Measurements from ENCODE around the gene CALHM4. TPM values are rescaled to one million over a fixed set of nuclear protein-coding genes. Genes with fewer than 3 reads are reported as not detected.
A peak's percentile ranks its signal among the peaks of the same experiment; 100 is the strongest.

CALHM4 gene
- total and polyA plus RNA-seq, 2 experiments from 2014 or later, result not detected

- Histone ChIP-seq H3K4me3 (no peak overlapping the region), H4K20me1 (ENCODE audit: insufficient read depth) (no peaks in the 10 kb centered on the region), H3K27me3 (replicated peaks; ENCODE audit: insufficient read depth) (no peaks in the 10 kb centered on the region), H3K4me2 (ENCODE audit: unreplicated experiment) (peak overlapping the region; percentile 21), H3K36me3 (ENCODE audit: low read depth) (no peaks in the 10 kb centered on the region), H3K9me3 (ENCODE audit: low read depth) (no peaks in the 10 kb centered on the region), H3K27ac (no peak overlapping the region), H3K9me2 (ENCODE audit: insufficient read depth) (no peaks in the 10 kb centered on the region), H3F3A (ENCODE audit: insufficient read depth) (peaks cover 8% of the 10 kb centered on the region; the same call in 1 of the 2 replicates), H3K9ac (no peak overlapping the region), H3K4me1 (ENCODE audit: insufficient read depth) (peaks cover 36% of the 10 kb centered on the region), H3K79me2 (ENCODE audit: insufficient read depth) (no peaks in the 10 kb centered on the region), H2AFZ (no peak overlapping the region)
- in situ Hi-C loops (cut with MboI), result no loop called here
- peak; percentile 45 for DNase-seq
- TF ChIP-seq EZH2phosphoT487 (IDR thresholded peaks at IDR 0.05; ENCODE audit: insufficient read depth, low read depth) (no peak), EZH2 (IDR thresholded peaks at IDR 0.05; ENCODE audit: insufficient read depth, poor library complexity, severe bottlenecking) (no peak)
Measured at GRCh38 chr6:116542426-116542825, 11.1 kb upstream of the CALHM4 start.

- no peak overlapping the region for H3K27ac ChIP-seq
- no peak overlapping the region for H3K4me2 ChIP-seq (ENCODE audit: unreplicated experiment)
- TF ChIP-seq EZH2 (IDR thresholded peaks at IDR 0.05; ENCODE audit: insufficient read depth, poor library complexity, severe bottlenecking), result no peak
- no peak for TF ChIP-seq EZH2phosphoT487 (IDR thresholded peaks at IDR 0.05; ENCODE audit: insufficient read depth, low read depth)
- no peaks in the 10 kb centered on the region for H3K36me3 ChIP-seq (ENCODE audit: low read depth)
- no peaks in the 10 kb centered on the region for H3K27me3 ChIP-seq (replicated peaks; ENCODE audit: insufficient read depth)
- no peak overlapping the region; the same call in 1 of the 2 replicates for H2AFZ ChIP-seq
- no peak overlapping the region for H3K9ac ChIP-seq
- no peaks in the 10 kb centered on the region for H4K20me1 ChIP-seq (ENCODE audit: insufficient read depth)
- H3K4me3 ChIP-seq, result no peak overlapping the region
- no peaks in the 10 kb centered on the region for H3K79me2 ChIP-seq (ENCODE audit: insufficient read depth)
- DNase-seq, result no peak
- H3K9me2 ChIP-seq (ENCODE audit: insufficient read depth), result no peaks in the 10 kb centered on the region
- in situ Hi-C loops (cut with MboI), result no loop called here
- peaks cover 8% of the 10 kb centered on the region; the same call in 1 of the 2 replicates for H3F3A ChIP-seq (ENCODE audit: insufficient read depth)
- peaks cover 36% of the 10 kb centered on the region for H3K4me1 ChIP-seq (ENCODE audit: insufficient read depth)
- H3K9me3 ChIP-seq (ENCODE audit: low read depth), result no peaks in the 10 kb centered on the region
Measured at GRCh38 chr6:116543149-116543548, 10.4 kb upstream of the CALHM4 start.

- in situ Hi-C loops (cut with MboI), result no loop called here
- no peaks in the 10 kb centered on the region for H4K20me1 ChIP-seq (ENCODE audit: insufficient read depth)
- H3K4me2 ChIP-seq (ENCODE audit: unreplicated experiment), result peak within 1 kb of the TSS; percentile 80
- H3K9me3 ChIP-seq (ENCODE audit: low read depth), result no peaks in the 10 kb centered on the region
- no peak for TF ChIP-seq EZH2 (IDR thresholded peaks at IDR 0.05; ENCODE audit: insufficient read depth, poor library complexity, severe bottlenecking)
- TF ChIP-seq EZH2phosphoT487 (IDR thresholded peaks at IDR 0.05; ENCODE audit: insufficient read depth, low read depth), result no peak
- DNase-seq, result no peak
- peaks cover 36% of the 10 kb centered on the region for H3K4me1 ChIP-seq (ENCODE audit: insufficient read depth)
- no peaks in the 10 kb centered on the region for H3K79me2 ChIP-seq (ENCODE audit: insufficient read depth)
- no peaks in the 10 kb centered on the region for H3K27me3 ChIP-seq (replicated peaks; ENCODE audit: insufficient read depth)
- no peak within 1 kb of the TSS for H3K27ac ChIP-seq
- peak within 1 kb of the TSS; percentile 79 for H2AFZ ChIP-seq
- H3K36me3 ChIP-seq (ENCODE audit: low read depth), result no peaks in the 10 kb centered on the region
- 13 to 14% methylated on average over 4 of the region's 4 CpGs for WGBS, 2 experiments (ENCODE audit: low coverage in 1 of 2, low lambda C conversion rate in 2 of 2, missing lambda C conversion rate in 2 of 2)
- peak within 1 kb of the TSS; percentile 46 for H3K4me3 ChIP-seq
- peak within 1 kb of the TSS; percentile 33; the same call in 1 of the 2 replicates for H3K9ac ChIP-seq
- no peaks in the 10 kb centered on the region for H3K9me2 ChIP-seq (ENCODE audit: insufficient read depth)
- peaks cover 8% of the 10 kb centered on the region; the same call in 1 of the 2 replicates for H3F3A ChIP-seq (ENCODE audit: insufficient read depth)
Measured at GRCh38 chr6:116545651-116546050, 7.9 kb upstream of the CALHM4 start, which contains the start of gene TRAPPC3L. Gene TRAPPC3L, minus strand, starts transcription at chr6:116545684. Its CDS starts 170 bp downstream, at chr6:116545514.

GRCh38 chr6:116547358-116547757 is 6.2 kb upstream of the CALHM4 start:
- Histone ChIP-seq H3K4me1 (ENCODE audit: insufficient read depth) (peaks cover 28% of the 10 kb centered on the region), H3K36me3 (ENCODE audit: low read depth) (no peaks in the 10 kb centered on the region), H2AFZ (no peak overlapping the region), H3K9me3 (ENCODE audit: low read depth) (no peaks in the 10 kb centered on the region), H3K9ac (no peak overlapping the region), H3K4me2 (ENCODE audit: unreplicated experiment) (no peak overlapping the region), H3K79me2 (ENCODE audit: insufficient read depth) (no peaks in the 10 kb centered on the region), H3K27ac (no peak overlapping the region), H3K4me3 (no peak overlapping the region), H3K27me3 (replicated peaks; ENCODE audit: insufficient read depth) (no peaks in the 10 kb centered on the region), H3K9me2 (ENCODE audit: insufficient read depth) (no peaks in the 10 kb centered on the region), H3F3A (ENCODE audit: insufficient read depth) (peaks cover 8% of the 10 kb centered on the region; the same call in 1 of the 2 replicates), H4K20me1 (ENCODE audit: insufficient read depth) (no peaks in the 10 kb centered on the region)
- in situ Hi-C loops (cut with MboI), result no loop called here
- DNase-seq, result no peak
- WGBS, 2 experiments (ENCODE audit: low coverage in 1 of 2, low lambda C conversion rate in 2 of 2, missing lambda C conversion rate in 2 of 2), result 64 to 69% methylated on average over 6 of the region's 6 CpGs
- no peak for TF ChIP-seq EZH2 (IDR thresholded peaks at IDR 0.05; ENCODE audit: insufficient read depth, poor library complexity, severe bottlenecking)
- TF ChIP-seq EZH2phosphoT487 (IDR thresholded peaks at IDR 0.05; ENCODE audit: insufficient read depth, low read depth), result no peak

- Histone ChIP-seq H3K4me1 (ENCODE audit: insufficient read depth) (peaks cover 11% of the 10 kb centered on the region), H3K27ac (no peak overlapping the region), H4K20me1 (ENCODE audit: insufficient read depth) (no peaks in the 10 kb centered on the region), H3K9ac (no peak overlapping the region), H2AFZ (no peak overlapping the region), H3K27me3 (replicated peaks; ENCODE audit: insufficient read depth) (no peaks in the 10 kb centered on the region), H3K4me3 (no peak overlapping the region), H3K4me2 (ENCODE audit: unreplicated experiment) (no peak overlapping the region), H3F3A (ENCODE audit: insufficient read depth) (peaks cover 9% of the 10 kb centered on the region), H3K9me3 (ENCODE audit: low read depth) (no peaks in the 10 kb centered on the region), H3K79me2 (ENCODE audit: insufficient read depth) (no peaks in the 10 kb centered on the region), H3K36me3 (ENCODE audit: low read depth) (no peaks in the 10 kb centered on the region), H3K9me2 (ENCODE audit: insufficient read depth) (no peaks in the 10 kb centered on the region)
- in situ Hi-C loops (cut with MboI), result no loop called here
- DNase-seq, result no peak
- 55 to 58% methylated on average over 4 of the region's 4 CpGs for WGBS, 2 experiments (ENCODE audit: low coverage in 1 of 2, low lambda C conversion rate in 2 of 2, missing lambda C conversion rate in 2 of 2)
- TF ChIP-seq EZH2 (IDR thresholded peaks at IDR 0.05; ENCODE audit: insufficient read depth, poor library complexity, severe bottlenecking) (no peak), EZH2phosphoT487 (IDR thresholded peaks at IDR 0.05; ENCODE audit: insufficient read depth, low read depth) (no peak)
Measured at GRCh38 chr6:116550796-116551195, 2.8 kb upstream of the CALHM4 start.

Data from GM23248 (cell line).